Progenitor cell of endocrine pancreas (in vitro differentiated cells): Measurements from ENCODE around the gene SDC3. TPM values are rescaled to one million over a fixed set of nuclear protein-coding genes. Genes with fewer than 3 reads are reported as not detected.

Experiments
- DNase-seq: peaks from one replicate; pipeline ENCODE4 v3.0.0; 2021; ENCODE audit warnings: low spot score; ENCODE audit not compliant: unreplicated experiment
- H3K27ac Mint-ChIP-seq: 2 replicates; pipeline ENCODE4 v1.8.0; 2021; ENCODE audit warnings: mild to moderate bottlenecking, moderate library complexity, mixed read lengths
- H3K27me3 Mint-ChIP-seq: 2 replicates; pipeline ENCODE4 v1.8.0; 2021; ENCODE audit warnings: mixed read lengths
- H3K36me3 Mint-ChIP-seq: 2 replicates; pipeline ENCODE4 v1.8.0; 2022; ENCODE audit warnings: mixed read lengths; ENCODE audit not compliant: insufficient read depth
- H3K4me1 Mint-ChIP-seq: 2 replicates; pipeline ENCODE4 v1.8.0; 2021; ENCODE audit warnings: low read depth, mixed read lengths
- H3K4me3 Mint-ChIP-seq: 2 replicates; pipeline ENCODE4 v1.8.0; 2021; ENCODE audit warnings: low read depth, mild to moderate bottlenecking, moderate library complexity, mixed read lengths
- H3K9me3 Mint-ChIP-seq: 2 replicates; pipeline ENCODE4 v1.8.0; 2021; ENCODE audit warnings: low read depth, mixed read lengths
- CTCF ChIP-seq: fragments of 200-600 bp; sonication (generic); IDR thresholded peaks from one replicate; pipeline ENCODE4 v1.5.0; 2021; ENCODE audit warnings: antibody characterized with exemption, mild to moderate bottlenecking; ENCODE audit not compliant: unreplicated experiment
- total RNA-seq: library from RNA; stranded (reverse); gene quantifications from 2 replicates; pipeline ENCODE4 v1.2.1, GENCODE V29; 2021

SDC3 gene
- total RNA-seq, 1 donor from 2014 or later, result 33.7 TPM

- no peak for TF ChIP-seq CTCF
- Mint-ChIP-seq H3K27me3 (peaks cover 4% of the 10 kb centered on the region), H3K9me3 (no peaks in the 10 kb centered on the region), H3K27ac (no peak overlapping the region), H3K4me1 (peaks cover 8% of the 10 kb centered on the region), H3K36me3 (no peaks in the 10 kb centered on the region), H3K4me3 (no peak overlapping the region)
- no peak for DNase-seq
Observed at GRCh38 chr1:30894508-30894973, 14.0 kb downstream of the SDC3 start.

GRCh38 chr1:30893776-30894507 lies 14.6 kb downstream of the SDC3 start:
- TF ChIP-seq CTCF, result no peak
- Mint-ChIP-seq H3K9me3 (no peaks in the 10 kb centered on the region), H3K27ac (no peak overlapping the region), H3K36me3 (no peaks in the 10 kb centered on the region), H3K4me3 (no peak overlapping the region), H3K27me3 (peaks cover 4% of the 10 kb centered on the region), H3K4me1 (peaks cover 8% of the 10 kb centered on the region)
- no peak for DNase-seq

GRCh38 chr1:30892671-30893073 lies 15.9 kb downstream of the SDC3 start:
- DNase-seq, result no peak
- H3K36me3 Mint-ChIP-seq, result no peaks in the 10 kb centered on the region
- H3K4me3 Mint-ChIP-seq, result no peak overlapping the region
- H3K27ac Mint-ChIP-seq, result no peak overlapping the region
- TF ChIP-seq CTCF, result no peak
- H3K27me3 Mint-ChIP-seq, result peaks cover 4% of the 10 kb centered on the region
- H3K9me3 Mint-ChIP-seq, result no peaks in the 10 kb centered on the region
- peaks cover 11% of the 10 kb centered on the region for H3K4me1 Mint-ChIP-seq

- Mint-ChIP-seq H3K4me3 (no peak overlapping the region), H3K9me3 (no peaks in the 10 kb centered on the region), H3K36me3 (no peaks in the 10 kb centered on the region), H3K27ac (no peak overlapping the region), H3K4me1 (peaks cover 11% of the 10 kb centered on the region), H3K27me3 (peaks cover under 1% of the 10 kb centered on the region)
- no peak for TF ChIP-seq CTCF
- DNase-seq, result no peak
Observed at GRCh38 chr1:30891227-30891552, 17.4 kb downstream of the SDC3 start.

GRCh38 chr1:30890502-30891226 lies 17.9 kb downstream of the SDC3 start:
- Mint-ChIP-seq H3K4me1 (peaks cover 11% of the 10 kb centered on the region), H3K4me3 (no peak overlapping the region), H3K36me3 (no peaks in the 10 kb centered on the region), H3K27me3 (no peaks in the 10 kb centered on the region), H3K9me3 (no peaks in the 10 kb centered on the region), H3K27ac (no peak overlapping the region)
- TF ChIP-seq CTCF, result no peak
- DNase-seq, result no peak
